NCI-H1436 treated with DMSO at 0.1 percent for 48 hours (cell line): ENCODE measurements around the gene NME2.

Experiments used
- DNase-seq: peaks from one replicate; lab custom pipeline; 2025; lab: John Stamatoyannopoulos, UW

Gene NME2

DNA sequence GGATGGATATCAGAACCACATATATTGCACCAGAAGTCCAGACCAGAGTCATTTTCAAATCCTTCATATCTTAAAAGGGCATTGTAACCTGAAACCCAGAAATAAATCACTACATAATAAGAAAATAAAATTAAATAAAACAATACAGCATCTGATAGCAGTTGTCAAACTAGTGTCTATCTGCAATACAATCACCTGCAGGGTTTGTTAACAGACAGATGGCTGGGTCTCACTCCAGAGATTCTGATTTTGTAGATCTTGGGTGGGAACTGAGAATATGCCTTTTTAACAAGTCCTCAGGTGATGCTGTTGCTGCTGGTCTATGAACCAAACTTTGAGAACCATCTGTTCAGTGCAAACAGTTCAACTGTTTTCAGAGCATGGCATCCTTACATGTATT is 37.6 kb downstream of the NME2 start:
- no peak for DNase-seq

DNA sequence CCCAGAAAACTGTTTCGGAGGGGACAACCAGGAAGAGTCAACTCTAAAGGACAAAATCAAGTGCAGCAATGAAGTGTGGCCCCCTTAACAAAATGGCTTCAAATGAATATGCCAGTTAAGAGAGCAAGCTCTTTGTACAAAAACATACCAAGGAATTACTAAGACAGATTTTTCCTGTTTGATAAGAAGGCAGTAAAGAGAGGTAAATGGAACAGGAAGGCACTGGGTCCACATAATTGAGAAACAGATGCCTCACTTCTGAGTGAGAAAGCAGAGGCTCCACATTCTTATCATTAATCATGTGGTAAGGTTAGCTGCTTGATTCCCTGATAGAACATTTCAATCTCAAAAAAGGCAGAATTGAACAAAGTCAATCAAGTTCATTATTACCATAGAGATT is 48.7 kb downstream of the NME2 start:
- DNase-seq = no peak

DNA sequence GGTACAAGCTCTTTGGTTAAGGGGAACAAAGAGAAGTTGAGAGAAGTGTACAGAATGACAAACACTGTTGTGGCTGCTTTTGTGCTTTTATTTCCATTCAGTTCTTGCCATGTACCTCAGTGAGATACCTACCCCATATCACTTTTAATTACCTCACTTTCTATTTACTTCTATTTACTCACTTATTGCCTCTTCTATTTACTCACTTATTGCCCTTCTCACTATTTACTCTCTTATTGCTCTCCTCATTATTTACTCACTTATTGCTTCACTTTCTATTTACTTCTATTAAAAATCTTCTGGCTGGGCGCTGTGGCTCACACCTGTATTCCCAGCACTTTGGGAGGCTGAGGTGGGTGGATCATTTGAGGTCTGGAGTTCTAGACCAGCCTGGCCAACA is 51.7 kb downstream of the NME2 start:
- DNase-seq = peak; percentile 44

DNA sequence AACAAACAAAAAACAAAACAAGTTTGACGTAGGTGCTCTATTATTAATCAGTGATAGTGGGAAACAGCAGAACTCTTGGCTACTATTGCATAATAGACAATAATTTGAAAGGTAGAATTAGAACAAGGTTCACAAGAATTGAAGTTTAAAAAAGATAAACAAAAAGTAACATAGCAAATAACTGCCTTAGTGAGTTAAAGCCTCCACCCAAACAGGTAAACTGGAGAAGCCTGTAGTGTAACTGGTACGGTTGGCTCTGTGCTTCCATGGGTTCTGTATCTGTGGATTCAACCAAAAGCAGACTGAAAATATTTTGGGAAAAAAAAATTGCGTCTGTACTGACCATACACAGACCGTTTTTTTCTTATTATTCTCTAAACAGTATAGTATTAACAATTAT is 55.1 kb downstream of the NME2 start:
- no peak for DNase-seq
